HEK293 (cell line): ENCODE data around the gene CA5A.

Source experiments
- CTCF ChIA-PET: fragments of 350-600 bp; formaldehyde crosslinking; extraction: SDS; loops from one replicate; lab custom pipeline; 2021; ENCODE audit warnings: antibody characterized with exemption; lab: Yijun Ruan, JAX
- POLR2A ChIA-PET: fragments of 300-600 bp; formaldehyde crosslinking; extraction: SDS; loops from one replicate; lab custom pipeline; 2020; ENCODE audit warnings: antibody characterized with exemption, inconsistent platforms; lab: Yijun Ruan, JAX
- H3K27ac ChIP-seq: fragments of 200-500 bp; sonication (Bioruptor generic); 2 replicates; pipeline ENCODE4 v1.5.1; 2014; ENCODE audit warnings: low read depth, low read length, control low read depth, inconsistent platforms; ENCODE audit errors: extremely low read depth
- H3K36me3 ChIP-seq, 2 experiments: fragments of 200-500 bp in 1 of 2; sonication (Bioruptor generic) in 1 of 2; 1 replicate in 1 of 2; 2 replicates in 1 of 2; pipeline ENCODE4 v1.5.1; 2014 to 2017; ENCODE audit warnings: inconsistent platforms in 2 of 2, low read length in 2 of 2; ENCODE audit not compliant: control insufficient read depth in 2 of 2, insufficient read depth in 1 of 2
- H3K4me1 ChIP-seq: fragments of 200-500 bp; sonication (Bioruptor generic); 2 replicates; pipeline ENCODE4 v1.5.1; 2014; ENCODE audit warnings: mild to moderate bottlenecking, low read length, inconsistent platforms; ENCODE audit not compliant: control insufficient read depth, insufficient read depth
- H3K4me3 ChIP-seq: 2 replicates; pipeline ENCODE4 v1.5.1; 2011; ENCODE audit warnings: low read depth, mild to moderate bottlenecking, control low read depth, low read length, moderate library complexity
- H3K9me3 ChIP-seq: fragments of 200-500 bp; sonication (Bioruptor generic); 2 replicates; pipeline ENCODE4 v1.5.1; 2014; ENCODE audit warnings: low read depth, low read length, inconsistent platforms; ENCODE audit not compliant: control insufficient read depth, insufficient read depth
- GFI1B ChIP-seq: fragments of 450-650 bp; formaldehyde crosslinking; IDR thresholded peaks from 2 replicates; pipeline ENCODE4 v1.5.1; 2016; ENCODE audit warnings: missing biosample characterization, missing genetic modification characterization
- GLIS1 ChIP-seq: fragments of 450-650 bp; formaldehyde crosslinking; IDR thresholded peaks from 2 replicates; pipeline ENCODE4 v1.5.1; 2016; ENCODE audit warnings: missing biosample characterization, missing genetic modification characterization
- HOXD13 ChIP-seq: sonication (generic); formaldehyde crosslinking; IDR thresholded peaks from 2 replicates; pipeline ENCODE4 v1.8.0; 2022; ENCODE audit warnings: missing genetic modification reagents, borderline replicate concordance
- SETDB1 ChIP-seq: IDR thresholded peaks from one replicate; pipeline ENCODE4 v1.6.1; 2017; ENCODE audit warnings: mild to moderate bottlenecking, low read length, moderate library complexity, mixed read lengths; ENCODE audit not compliant: insufficient read length
- ZEB2 ChIP-seq: fragments of 450-650 bp; formaldehyde crosslinking; IDR thresholded peaks from 2 replicates; pipeline ENCODE4 v1.5.1; 2016; ENCODE audit warnings: missing biosample characterization, missing genetic modification characterization
- ZFHX2 ChIP-seq: fragments of 450-650 bp; formaldehyde crosslinking; conservative IDR thresholded peaks from 2 replicates; pipeline ENCODE4 v1.5.1; 2016; ENCODE audit warnings: missing biosample characterization, missing genetic modification characterization
- ZIC2 ChIP-seq: fragments of 450-650 bp; formaldehyde crosslinking; IDR thresholded peaks from 2 replicates; pipeline ENCODE4 v1.5.1; 2016; ENCODE audit warnings: missing biosample characterization, missing genetic modification characterization
- ZNF114 ChIP-seq: fragments of 450-650 bp; formaldehyde crosslinking; IDR thresholded peaks from 2 replicates; pipeline ENCODE4 v1.5.0; 2017; ENCODE audit warnings: missing biosample characterization, missing genetic modification characterization
- ZNF121 ChIP-seq: fragments of 450-650 bp; formaldehyde crosslinking; IDR thresholded peaks from 2 replicates; pipeline ENCODE4 v1.5.1; 2016; ENCODE audit warnings: missing biosample characterization, missing genetic modification characterization
- ZNF132 ChIP-seq: fragments of 450-650 bp; formaldehyde crosslinking; IDR thresholded peaks from 2 replicates; pipeline ENCODE4 v1.5.1; 2017; ENCODE audit warnings: missing biosample characterization, missing genetic modification characterization, borderline replicate concordance
- ZNF169 ChIP-seq: fragments of 450-650 bp; formaldehyde crosslinking; IDR thresholded peaks from 2 replicates; pipeline ENCODE4 v1.5.1; 2016; ENCODE audit warnings: missing biosample characterization, missing genetic modification characterization
- ZNF239 ChIP-seq: fragments of 450-650 bp; formaldehyde crosslinking; IDR thresholded peaks from 2 replicates; pipeline ENCODE4 v1.5.1; 2016; ENCODE audit warnings: missing biosample characterization, missing genetic modification characterization
- ZNF266 ChIP-seq: fragments of 450-650 bp; formaldehyde crosslinking; IDR thresholded peaks from 2 replicates; pipeline ENCODE4 v1.5.1; 2016; ENCODE audit warnings: missing biosample characterization, missing genetic modification characterization, low read depth
- ZNF350 ChIP-seq: fragments of 450-650 bp; formaldehyde crosslinking; IDR thresholded peaks from 2 replicates; pipeline ENCODE4 v1.5.0; 2017; ENCODE audit warnings: missing biosample characterization, mild to moderate bottlenecking, missing genetic modification characterization
- ZNF416 ChIP-seq: fragments of 450-650 bp; formaldehyde crosslinking; IDR thresholded peaks from 2 replicates; pipeline ENCODE4 v1.5.1; 2016; ENCODE audit warnings: missing biosample characterization, missing genetic modification characterization
- ZNF549 ChIP-seq: fragments of 450-650 bp; IDR thresholded peaks from 2 replicates; pipeline ENCODE4 v1.5.1; 2018; ENCODE audit warnings: missing biosample characterization, missing genetic modification characterization, mild to moderate bottlenecking, inconsistent platforms, moderate library complexity
- ZNF560 ChIP-seq: fragments of 450-650 bp; formaldehyde crosslinking; IDR thresholded peaks from 2 replicates; pipeline ENCODE4 v1.5.1; 2017; ENCODE audit warnings: missing biosample characterization, missing genetic modification characterization, borderline replicate concordance
- ZNF629 ChIP-seq: fragments of 450-650 bp; formaldehyde crosslinking; IDR thresholded peaks from 2 replicates; pipeline ENCODE4 v1.5.1; 2017; ENCODE audit warnings: missing biosample characterization, missing genetic modification characterization
- ZNF658 ChIP-seq: fragments of 450-650 bp; formaldehyde crosslinking; IDR thresholded peaks from 2 replicates; pipeline ENCODE4; 2016; ENCODE audit warnings: missing biosample characterization, missing genetic modification characterization
- ZNF701 ChIP-seq: fragments of 450-650 bp; formaldehyde crosslinking; IDR thresholded peaks from 2 replicates; pipeline ENCODE4 v1.5.1; 2016; ENCODE audit warnings: missing biosample characterization, missing genetic modification characterization
- ZNF843 ChIP-seq: fragments of 450-650 bp; formaldehyde crosslinking; IDR thresholded peaks from 2 replicates; pipeline ENCODE4 v1.5.1; 2016; ENCODE audit warnings: missing biosample characterization, missing genetic modification characterization
- TF ChIP-seq, protein P1 (sequence below): fragments of 450-650 bp; formaldehyde crosslinking; IDR thresholded peaks from 2 replicates; pipeline ENCODE4 v1.5.1; 2016; ENCODE audit warnings: missing biosample characterization, missing genetic modification characterization
- TF ChIP-seq, protein P2 (sequence below): fragments of 450-650 bp; formaldehyde crosslinking; IDR thresholded peaks from 2 replicates; pipeline ENCODE4 v1.5.1; 2016; ENCODE audit warnings: missing biosample characterization, missing genetic modification characterization
- TF ChIP-seq, protein P3 (sequence below): fragments of 450-650 bp; formaldehyde crosslinking; IDR thresholded peaks from 2 replicates; pipeline ENCODE4 v1.5.1; 2016; ENCODE audit warnings: missing biosample characterization, missing genetic modification characterization

CA5A gene

DNA sequence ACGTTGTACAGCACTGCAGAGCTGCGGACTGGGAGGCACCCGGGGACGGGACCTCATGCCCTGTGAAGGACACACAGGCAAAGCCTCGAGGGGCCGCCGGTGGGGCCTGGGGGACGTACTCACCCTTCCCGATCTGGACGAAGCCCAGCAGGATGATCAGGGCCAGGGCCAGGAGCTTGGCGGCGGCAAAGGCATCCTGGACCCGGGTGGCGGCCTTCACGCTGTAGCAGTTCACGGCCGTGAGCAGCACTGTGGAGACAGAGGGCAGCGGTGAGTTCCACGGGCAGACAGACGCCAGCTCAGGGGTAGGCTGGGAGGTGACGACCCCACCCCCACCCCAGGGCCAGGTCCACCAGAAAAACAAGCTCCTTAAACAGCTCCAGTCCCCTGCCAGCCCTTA lies 84.7 kb downstream of the CA5A start:
- peaks cover 0 to 42% of the 10 kb centered on the region in 2 experiments; a peak in 1 of 3 replicates for H3K36me3 ChIP-seq
- H3K9me3 ChIP-seq, result no peaks in the 10 kb centered on the region
- ChIA-PET CTCF (interaction anchor here (0.6 to 5.3 kb wide), 7 partner anchors 18 to 157 kb away, joined by 3 to 120 read pairs (median 19); partner anchors contain the start of gene SLC7A5), POLR2A (interaction anchor here (1.2 kb wide), 1 partner anchor 14 kb away, joined by 6 read pairs; no protein-coding TSS in a partner anchor)
- H3K27ac ChIP-seq, result no peak overlapping the region
- TF ChIP-seq ZNF701 (tag by site-specific recombination), result no peak
- TF ChIP-seq ZNF658, result no peak
- TF ChIP-seq, protein P1, sequence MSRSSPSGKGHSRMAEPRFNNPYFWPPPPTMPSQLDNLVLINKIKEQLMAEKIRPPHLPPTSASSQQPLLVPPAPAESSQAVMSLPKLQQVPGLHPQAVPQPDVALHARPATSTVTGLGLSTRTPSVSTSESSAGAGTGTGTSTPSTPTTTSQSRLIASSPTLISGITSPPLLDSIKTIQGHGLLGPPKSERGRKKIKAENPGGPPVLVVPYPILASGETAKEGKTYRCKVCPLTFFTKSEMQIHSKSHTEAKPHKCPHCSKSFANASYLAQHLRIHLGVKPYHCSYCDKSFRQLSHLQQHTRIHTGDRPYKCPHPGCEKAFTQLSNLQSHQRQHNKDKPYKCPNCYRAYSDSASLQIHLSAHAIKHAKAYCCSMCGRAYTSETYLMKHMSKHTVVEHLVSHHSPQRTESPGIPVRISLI (tag by site-specific recombination), result no peak
- no peak for TF ChIP-seq ZNF114 (tag by site-specific recombination)
- no peak for TF ChIP-seq ZNF350
- TF ChIP-seq ZEB2 (tag by site-specific recombination), result no peak
- TF ChIP-seq ZNF629 (tag by site-specific recombination), result no peak
- TF ChIP-seq GFI1B (tag by site-specific recombination), result no peak
- no peak for TF ChIP-seq SETDB1
- TF ChIP-seq GLIS1 (tag by site-specific recombination), result no peak
- TF ChIP-seq ZNF549 (tag by site-specific recombination), result no peak
- TF ChIP-seq, protein P2, sequence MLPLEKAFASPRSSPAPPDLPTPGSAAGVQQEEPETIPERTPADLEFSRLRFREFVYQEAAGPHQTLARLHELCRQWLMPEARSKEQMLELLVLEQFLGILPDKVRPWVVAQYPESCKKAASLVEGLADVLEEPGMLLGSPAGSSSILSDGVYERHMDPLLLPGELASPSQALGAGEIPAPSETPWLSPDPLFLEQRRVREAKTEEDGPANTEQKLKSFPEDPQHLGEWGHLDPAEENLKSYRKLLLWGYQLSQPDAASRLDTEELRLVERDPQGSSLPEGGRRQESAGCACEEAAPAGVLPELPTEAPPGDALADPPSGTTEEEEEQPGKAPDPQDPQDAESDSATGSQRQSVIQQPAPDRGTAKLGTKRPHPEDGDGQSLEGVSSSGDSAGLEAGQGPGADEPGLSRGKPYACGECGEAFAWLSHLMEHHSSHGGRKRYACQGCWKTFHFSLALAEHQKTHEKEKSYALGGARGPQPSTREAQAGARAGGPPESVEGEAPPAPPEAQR, result no peak
- no peak for TF ChIP-seq ZNF266
- TF ChIP-seq ZNF239, result no peak
- TF ChIP-seq ZNF416 (tag by site-specific recombination), result no peak
- no peak for TF ChIP-seq ZNF121
- TF ChIP-seq ZNF132 (tag by site-specific recombination), result no peak
- H3K4me3 ChIP-seq, result no peak overlapping the region
- peaks cover 8% of the 10 kb centered on the region for H3K4me1 ChIP-seq

DNA sequence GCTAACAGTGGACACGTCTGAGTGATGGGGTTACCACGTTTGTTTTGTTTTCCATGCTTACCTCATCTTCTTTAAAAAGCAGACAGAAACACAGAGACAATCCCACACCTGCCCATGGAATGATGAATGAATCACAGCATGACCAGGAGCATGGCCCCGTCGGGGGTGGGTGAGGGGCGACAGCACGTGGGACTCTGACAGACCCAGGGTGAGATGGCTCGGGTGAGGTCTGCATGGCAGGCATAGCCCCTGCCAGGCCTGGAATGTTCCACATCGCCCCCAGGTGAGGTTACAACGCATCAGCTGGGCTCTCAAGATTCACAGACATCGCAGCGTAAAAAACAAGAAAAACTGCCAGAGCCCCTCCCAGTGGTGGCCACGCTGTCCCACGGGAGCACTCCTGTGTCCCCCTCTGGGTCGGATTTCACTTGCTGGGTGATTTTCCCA lies 85.2 kb downstream of the CA5A start:
- Histone ChIP-seq H3K27ac (no peak overlapping the region), H3K36me3 (peaks cover 0 to 42% of the 10 kb centered on the region in 2 experiments; a peak in 1 of 3 replicates), H3K4me3 (no peak overlapping the region), H3K9me3 (no peaks in the 10 kb centered on the region), H3K4me1 (peaks cover 8% of the 10 kb centered on the region)
- ChIA-PET POLR2A (no interaction called here), CTCF (interaction anchor here (0.6 to 5.3 kb wide), 10 partner anchors 15 to 157 kb away, joined by 3 to 120 read pairs (median 15); partner anchors contain the start of gene SLC7A5)
- no peak for TF ChIP-seq HOXD13 (CRISPR knock-in tag)
- TF ChIP-seq, protein P3, sequence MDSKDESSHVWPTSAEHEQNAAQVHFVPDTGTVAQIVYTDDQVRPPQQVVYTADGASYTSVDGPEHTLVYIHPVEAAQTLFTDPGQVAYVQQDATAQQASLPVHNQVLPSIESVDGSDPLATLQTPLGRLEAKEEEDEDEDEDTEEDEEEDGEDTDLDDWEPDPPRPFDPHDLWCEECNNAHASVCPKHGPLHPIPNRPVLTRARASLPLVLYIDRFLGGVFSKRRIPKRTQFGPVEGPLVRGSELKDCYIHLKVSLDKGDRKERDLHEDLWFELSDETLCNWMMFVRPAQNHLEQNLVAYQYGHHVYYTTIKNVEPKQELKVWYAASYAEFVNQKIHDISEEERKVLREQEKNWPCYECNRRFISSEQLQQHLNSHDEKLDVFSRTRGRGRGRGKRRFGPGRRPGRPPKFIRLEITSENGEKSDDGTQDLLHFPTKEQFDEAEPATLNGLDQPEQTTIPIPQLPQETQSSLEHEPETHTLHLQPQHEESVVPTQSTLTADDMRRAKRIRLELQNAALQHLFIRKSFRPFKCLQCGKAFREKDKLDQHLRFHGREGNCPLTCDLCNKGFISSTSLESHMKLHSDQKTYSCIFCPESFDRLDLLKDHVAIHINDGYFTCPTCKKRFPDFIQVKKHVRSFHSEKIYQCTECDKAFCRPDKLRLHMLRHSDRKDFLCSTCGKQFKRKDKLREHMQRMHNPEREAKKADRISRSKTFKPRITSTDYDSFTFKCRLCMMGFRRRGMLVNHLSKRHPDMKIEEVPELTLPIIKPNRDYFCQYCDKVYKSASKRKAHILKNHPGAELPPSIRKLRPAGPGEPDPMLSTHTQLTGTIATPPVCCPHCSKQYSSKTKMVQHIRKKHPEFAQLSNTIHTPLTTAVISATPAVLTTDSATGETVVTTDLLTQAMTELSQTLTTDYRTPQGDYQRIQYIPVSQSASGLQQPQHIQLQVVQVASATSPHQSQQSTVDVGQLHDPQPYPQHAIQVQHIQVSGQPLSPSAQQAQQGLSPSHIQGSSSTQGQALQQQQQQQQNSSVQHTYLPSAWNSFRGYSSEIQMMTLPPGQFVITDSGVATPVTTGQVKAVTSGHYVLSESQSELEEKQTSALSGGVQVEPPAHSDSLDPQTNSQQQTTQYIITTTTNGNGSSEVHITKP (tag by site-specific recombination), result peak; percentile 55
- TF ChIP-seq ZIC2 (tag by site-specific recombination), result peak; percentile 29; the same call in 1 of the 2 replicates
- TF ChIP-seq GLIS1 (tag by site-specific recombination), result peak; percentile 31; the same call in 1 of the 2 replicates
- TF ChIP-seq ZNF169 (tag by site-specific recombination), result no peak
- no peak for TF ChIP-seq ZNF843 (tag by site-specific recombination)
- TF ChIP-seq ZFHX2 (tag by site-specific recombination), result peak; percentile 32; the same call in 1 of the 2 replicates
- no peak for TF ChIP-seq ZNF560 (tag by site-specific recombination)
